ENCODE data around the gene WRAP73.
"Not testable (repeated sequence)": the region's sequence is repeated elsewhere in the genome, so short reads cannot be mapped to it uniquely, and the experiment has no call there.

WRAP73 gene

GRCh38 chr1:3598051-3598491 is 51.8 kb downstream of the WRAP73 start:
- DNase-seq (ENCODE audit: low read depth in 2 of 2): no peak

- no peak for DNase-seq (ENCODE audit: low read depth in 2 of 2)
These were observed 52.3 kb downstream of the WRAP73 start for GRCh38 chr1:3597599-3597964.

GRCh38 chr1:3596663-3597598 is 53.0 kb downstream of the WRAP73 start:
- DNase-seq (ENCODE audit: low read depth in 2 of 2): no peak

- DNase-seq (ENCODE audit: low read depth in 2 of 2): no peak
These were observed 54.0 kb downstream of the WRAP73 start for GRCh38 chr1:3595949-3596348.

DNA sequence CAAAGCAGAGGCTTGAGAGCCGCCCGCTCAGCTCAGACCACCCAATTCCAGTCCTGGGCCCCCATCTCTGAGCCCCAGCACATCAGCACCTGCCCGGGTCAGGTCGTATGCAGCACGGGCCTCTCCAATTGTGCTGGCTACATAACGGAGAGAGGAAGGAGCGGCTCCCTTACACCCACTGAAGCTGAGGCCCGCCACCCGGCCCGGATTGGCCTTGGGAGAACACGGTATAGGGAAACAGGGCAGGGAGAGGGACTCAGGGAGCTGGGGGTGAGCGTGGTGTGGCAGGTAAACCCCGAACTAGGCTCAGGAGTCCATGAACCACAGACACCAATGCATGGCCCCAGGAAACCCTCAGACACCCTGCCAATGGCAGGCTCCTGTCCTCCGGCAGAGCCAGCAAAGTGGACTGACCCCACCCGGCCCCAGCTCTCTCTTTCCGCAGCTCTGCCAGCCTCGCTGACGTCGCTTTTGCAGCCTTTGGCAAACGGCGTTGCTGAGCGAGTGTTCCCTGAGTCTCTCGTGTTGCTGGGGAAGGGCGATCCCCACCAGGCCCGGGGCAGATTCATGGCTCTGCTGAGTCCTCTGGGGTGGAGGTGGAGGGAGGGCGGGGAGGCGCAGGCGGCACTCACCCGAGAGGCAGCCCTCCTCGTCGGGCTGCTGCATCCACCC is 55.1 kb downstream of the WRAP73 start:
- no peak for DNase-seq (ENCODE audit: low read depth in 2 of 2)

DNA sequence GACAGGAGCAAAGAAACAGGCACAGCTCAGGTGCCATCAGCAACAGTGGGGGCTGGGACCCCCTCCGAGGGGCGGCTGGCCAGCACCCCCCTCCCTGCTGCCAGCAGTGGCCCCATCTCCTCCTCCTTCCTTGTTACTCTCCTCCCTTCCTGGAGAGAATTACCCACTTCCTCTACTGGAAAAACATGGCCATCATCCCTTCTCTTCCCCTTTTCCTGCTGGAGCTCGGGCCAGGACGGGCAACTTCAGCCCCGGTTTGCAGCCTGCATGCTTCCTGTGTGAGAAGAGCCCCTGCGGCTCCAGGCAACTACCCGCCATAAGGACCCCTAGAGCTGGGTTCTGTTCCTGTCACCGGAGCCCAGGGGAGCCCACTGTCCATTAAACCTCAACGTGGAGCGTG is 56.2 kb downstream of the WRAP73 start:
- no peak for DNase-seq (ENCODE audit: low read depth in 2 of 2)

DNA sequence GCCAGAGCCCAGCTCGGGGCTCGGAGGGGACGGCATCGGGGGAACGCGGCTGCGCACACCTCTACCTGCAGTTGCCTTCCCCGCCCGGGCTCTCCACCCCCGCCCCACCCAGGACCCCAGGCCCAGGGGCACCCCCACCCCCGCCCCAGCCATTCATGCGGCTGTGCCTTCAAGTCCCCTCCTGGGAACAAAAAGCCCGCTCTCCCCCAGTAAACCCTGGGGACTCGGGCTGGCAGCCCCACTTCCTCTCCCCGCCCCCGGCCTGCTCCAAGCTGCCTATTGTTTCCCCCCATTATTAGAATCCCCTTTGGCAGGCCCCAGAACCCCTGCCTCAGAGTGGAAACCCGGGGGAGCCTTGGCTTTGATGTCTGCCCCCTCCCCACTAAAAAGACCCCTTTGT is 56.6 kb downstream of the WRAP73 start:
- DNase-seq (ENCODE audit: low read depth in 2 of 2): no peak

DNA sequence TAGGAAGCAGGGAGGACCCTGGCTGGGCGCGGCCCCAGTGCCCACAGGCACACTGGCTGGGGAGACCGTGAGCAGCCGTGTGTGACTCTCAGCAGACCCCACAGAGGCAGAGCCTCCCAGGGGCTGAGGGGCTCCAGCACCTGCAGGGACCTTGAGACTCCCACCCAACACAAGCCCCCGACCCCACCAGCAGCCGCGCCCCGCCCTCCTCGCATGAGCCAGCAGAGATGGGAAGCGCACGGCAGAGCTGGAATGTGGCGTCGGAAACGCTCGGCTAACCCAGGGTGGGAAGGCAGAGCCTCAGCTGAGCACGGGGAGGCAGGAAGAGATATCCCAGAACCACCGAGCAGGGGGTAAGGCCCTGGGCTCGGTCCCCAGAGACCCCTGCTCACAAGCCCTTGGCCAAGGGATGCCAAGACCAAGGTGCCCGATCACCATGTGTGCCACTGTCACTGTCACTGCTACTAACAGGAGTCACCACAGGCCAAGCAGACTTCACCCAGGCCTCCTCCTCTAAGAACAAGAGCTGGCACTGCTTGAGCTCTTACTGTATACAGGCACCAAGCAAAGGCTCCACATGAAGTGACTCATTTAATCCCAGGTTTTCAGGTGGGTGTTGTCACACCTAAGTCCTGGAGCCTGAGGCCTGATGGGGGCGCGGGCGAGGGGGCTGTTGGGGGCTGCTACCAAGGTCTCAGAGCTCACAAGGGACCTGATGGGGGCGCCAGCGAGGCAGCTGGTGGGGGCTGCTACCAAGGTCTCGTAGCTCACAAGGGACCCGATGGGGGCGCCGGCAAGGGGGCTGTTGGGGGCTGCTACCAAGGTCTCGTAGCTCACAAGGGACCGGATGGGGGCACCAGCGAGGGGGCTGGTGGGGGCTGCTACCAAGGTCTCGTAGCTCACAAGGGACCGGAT is 58.7 kb downstream of the WRAP73 start:
- DNase-seq (ENCODE audit: low read depth in 2 of 2): no peak

DNA sequence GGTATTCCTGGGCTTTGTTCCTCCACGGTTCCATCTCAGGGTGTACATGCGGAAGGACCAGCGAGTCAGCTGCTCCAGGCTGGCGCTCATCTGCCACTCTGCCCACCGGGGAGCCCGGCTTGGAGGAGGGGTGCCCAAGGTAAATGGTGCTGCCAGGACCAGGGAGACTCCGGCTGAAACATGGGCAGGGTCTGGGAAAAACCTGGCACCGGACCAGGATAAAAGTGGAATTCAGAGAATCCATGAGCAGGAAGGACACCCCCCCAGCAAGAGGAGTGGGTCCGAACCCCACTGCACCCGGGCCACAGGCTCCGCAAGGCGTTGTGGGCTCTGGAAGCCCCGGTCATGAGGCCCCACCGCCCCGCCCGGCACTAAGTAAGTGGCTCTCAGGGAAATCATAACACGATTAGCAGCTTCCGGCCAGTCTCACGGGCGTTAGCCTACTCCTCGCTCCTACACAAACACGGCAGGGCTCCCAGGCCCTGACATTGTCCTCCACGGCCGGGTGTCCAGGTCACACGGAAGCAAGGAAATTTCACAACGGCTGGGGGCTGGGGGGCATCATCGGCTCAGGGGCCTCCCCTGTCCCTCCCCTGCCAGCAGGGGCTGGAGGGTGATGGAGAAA is 59.7 kb downstream of the WRAP73 start:
- no peak for DNase-seq (ENCODE audit: low read depth in 2 of 2)

DNA sequence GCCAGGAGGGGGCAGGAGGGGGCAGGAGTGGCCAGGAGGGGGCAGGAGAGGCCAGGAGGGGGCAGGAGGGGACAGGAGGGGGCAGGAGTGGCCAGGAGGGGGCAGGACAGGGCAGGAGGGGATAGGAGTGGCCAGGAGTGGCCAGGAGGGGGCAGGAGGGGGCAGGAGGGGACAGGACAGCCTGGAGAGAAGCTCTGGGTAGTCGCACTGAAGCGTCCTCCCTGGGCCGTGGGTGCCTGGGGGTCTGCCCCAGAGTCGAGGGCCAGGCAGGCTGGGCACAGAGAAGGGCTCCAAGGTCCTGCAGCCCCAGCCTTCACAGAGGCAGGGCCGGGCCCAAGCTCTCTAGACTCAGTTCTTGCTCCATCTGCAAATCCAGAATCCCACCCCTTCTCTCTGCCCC is 61.5 kb downstream of the WRAP73 start:
- no peak for DNase-seq (ENCODE audit: low read depth in 2 of 2)

DNA sequence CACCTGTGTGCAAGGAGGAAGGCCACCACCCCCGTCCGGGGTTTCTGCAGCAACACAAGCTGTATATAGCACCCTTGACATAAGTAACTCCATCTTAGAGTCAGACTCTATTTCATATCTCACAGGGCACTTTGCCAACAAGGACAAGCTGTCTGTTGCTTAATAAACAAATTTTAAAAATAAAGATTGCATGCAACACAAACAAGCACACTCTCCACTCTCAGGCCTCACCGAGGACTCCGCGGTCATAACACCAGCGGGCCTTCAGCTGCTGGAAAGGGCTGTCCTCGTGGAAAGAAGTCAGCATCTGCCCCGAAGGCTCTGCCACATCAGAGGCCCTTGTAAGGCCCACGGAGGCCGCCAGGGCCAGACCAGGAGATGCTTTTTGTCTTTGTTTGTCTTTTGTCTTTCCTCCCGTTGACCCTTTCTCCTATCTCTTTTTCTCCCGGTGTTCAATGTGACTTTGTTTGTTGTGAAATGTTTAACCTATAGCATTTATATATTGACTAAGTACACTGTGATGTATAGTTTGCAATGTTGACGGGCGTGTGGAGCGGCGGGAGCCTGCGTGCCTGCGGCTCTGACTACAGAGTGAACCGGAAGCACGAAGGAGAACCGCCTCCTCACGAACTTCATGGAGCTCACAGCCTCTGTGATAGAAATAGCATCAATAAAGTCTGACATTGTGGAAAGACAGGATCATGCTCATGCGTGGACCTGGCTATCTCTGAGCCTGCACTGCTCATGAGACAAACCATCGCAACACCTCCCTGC is 62.7 kb downstream of the WRAP73 start:
- no peak for DNase-seq (ENCODE audit: low read depth in 2 of 2)

GRCh38 chr1:3585940-3586568 is 63.8 kb downstream of the WRAP73 start:
- no peak for DNase-seq (ENCODE audit: low read depth in 2 of 2)

- DNase-seq (ENCODE audit: low read depth in 2 of 2): not testable (repeated sequence)
These were observed 64.5 kb downstream of the WRAP73 start for GRCh38 chr1:3585353-3585868.

DNA sequence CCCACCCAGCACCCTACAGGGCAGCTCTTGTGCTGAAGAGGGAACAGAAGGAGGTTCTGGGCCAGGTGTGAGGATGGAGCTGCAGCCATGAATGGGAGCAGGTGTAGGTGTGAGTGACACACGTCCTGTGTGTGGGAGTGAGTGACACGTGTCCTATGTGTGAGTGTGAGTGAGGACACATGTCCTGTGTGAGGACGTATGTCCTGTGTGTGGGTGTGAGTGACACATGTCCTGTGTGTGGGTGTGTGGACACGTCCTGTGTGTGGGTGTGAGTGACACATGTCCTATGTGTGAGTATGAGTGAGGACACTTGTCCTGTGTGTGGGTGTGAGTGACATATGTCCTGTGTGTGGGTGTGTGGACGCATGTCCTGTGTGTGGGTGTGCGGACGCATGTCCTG is 65.0 kb downstream of the WRAP73 start:
- no peak for DNase-seq (ENCODE audit: low read depth in 2 of 2)

DNA sequence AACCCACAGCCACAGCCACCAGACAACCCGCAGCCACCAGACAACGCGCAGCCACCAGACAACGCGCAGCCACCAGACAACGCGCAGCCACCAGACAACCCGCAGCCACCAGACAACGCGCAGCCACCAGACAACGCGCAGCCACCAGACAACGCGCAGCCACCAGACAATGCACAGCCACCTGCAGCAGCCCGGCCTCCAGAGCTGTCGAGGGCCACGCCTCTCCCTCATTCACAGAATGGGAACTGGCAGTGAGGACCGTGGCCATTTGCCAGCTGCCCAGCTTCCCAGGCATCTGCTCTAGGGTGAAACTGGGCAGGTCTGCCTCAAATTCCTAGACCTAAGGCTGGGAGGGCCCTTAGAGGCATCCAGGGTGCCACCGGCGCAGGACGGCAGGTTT is 66.2 kb downstream of the WRAP73 start:
- not testable (repeated sequence) for DNase-seq (ENCODE audit: low read depth in 2 of 2)

- DNase-seq (ENCODE audit: low read depth in 2 of 2): no peak
These were observed 68.4 kb downstream of the WRAP73 start for GRCh38 chr1:3581296-3582036.
